SU-DHL-6 (cell line): Measurements from ENCODE around the gene TEX38.

Source experiments
- H2AFZ ChIP-seq: fragments of 200-600 bp; sonication (generic); 2 replicates; pipeline ENCODE4 v1.6.1; 2014; ENCODE audit warnings: low read depth, mild to moderate bottlenecking, moderate library complexity, mixed read lengths, antibody characterized with exemption, low read length; ENCODE audit not compliant: severe bottlenecking
- H3F3A ChIP-seq: fragments of 200-600 bp; shearing (Covaris generic); 2 replicates; pipeline ENCODE4 v1.6.0; 2016; ENCODE audit warnings: antibody characterized with exemption, mild to moderate bottlenecking; ENCODE audit not compliant: insufficient read depth
- H3K27ac ChIP-seq: fragments of 200-600 bp; sonication (generic); 2 replicates; pipeline ENCODE4 v1.5.1; 2016; ENCODE audit warnings: low read depth, mild to moderate bottlenecking, low read length, moderate library complexity, mixed read lengths
- H3K27me3 ChIP-seq: fragments of 200-600 bp; sonication (generic), shearing (Covaris generic); 2 replicates; pipeline ENCODE4 v1.6.0; 2014; ENCODE audit warnings: mild to moderate bottlenecking, low read length
- H3K36me3 ChIP-seq: fragments of 200-600 bp; sonication (generic); 2 replicates; pipeline ENCODE4 v1.6.1; 2014; ENCODE audit warnings: mild to moderate bottlenecking, low read length, mixed read lengths
- H3K4me2 ChIP-seq: fragments of 300-600, 200-600 bp; shearing (Covaris generic), sonication (generic); 2 replicates; pipeline ENCODE4 v1.6.0; 2014; ENCODE audit warnings: low read length, low read depth, mild to moderate bottlenecking; ENCODE audit not compliant: poor library complexity, severe bottlenecking
- H3K4me3 ChIP-seq: fragments of 200-600 bp; sonication (generic); 2 replicates; pipeline ENCODE4 v1.5.1; 2014; ENCODE audit warnings: antibody characterized with exemption, low read length, mild to moderate bottlenecking, mixed read lengths; ENCODE audit not compliant: insufficient read depth, poor library complexity, severe bottlenecking
- H3K79me2 ChIP-seq: fragments of 200-600 bp; sonication (generic); 2 replicates; pipeline ENCODE4 v1.6.1; 2014; ENCODE audit warnings: mild to moderate bottlenecking, low read length, moderate library complexity; ENCODE audit not compliant: insufficient read depth
- H3K9ac ChIP-seq: fragments of 200-600 bp; sonication (generic); 2 replicates; pipeline ENCODE4 v1.7.0; 2014; ENCODE audit warnings: mild to moderate bottlenecking, low read length
- H3K9me2 ChIP-seq: fragments of 200-600 bp; sonication (generic); replicated peaks from 2 replicates; pipeline ENCODE4 v1.6.1; 2014; ENCODE audit warnings: low read length; ENCODE audit not compliant: insufficient read depth
- H3K9me3 ChIP-seq: fragments of 200-600 bp; sonication (generic); 2 replicates; pipeline ENCODE4 v1.6.1; 2014; ENCODE audit warnings: low read length, mixed read lengths; ENCODE audit not compliant: insufficient read depth
- H4K20me1 ChIP-seq: fragments of 200-600 bp; sonication (generic); 2 replicates; pipeline ENCODE4 v1.6.1; 2014; ENCODE audit warnings: low read depth, mild to moderate bottlenecking, antibody characterized with exemption, low read length, moderate library complexity, mixed read lengths
- EZH2phosphoT487 ChIP-seq: fragments of 200-600 bp; sonication (generic), shearing (Covaris generic); conservative IDR thresholded peaks from 2 replicates; pipeline ENCODE4 v1.6.1; 2018; ENCODE audit warnings: mild to moderate bottlenecking, antibody characterized with exemption, low read length, moderate library complexity, mixed read lengths
- TF ChIP-seq, protein P1 (sequence below): fragments of 200-600 bp; sonication (generic); IDR thresholded peaks from one replicate; pipeline ENCODE4 v1.5.1; 2017; ENCODE audit warnings: antibody characterized with exemption, mild to moderate bottlenecking, low read length, moderate library complexity; ENCODE audit not compliant: insufficient read depth, poor library complexity, severe bottlenecking

The TEX38 gene

DNA sequence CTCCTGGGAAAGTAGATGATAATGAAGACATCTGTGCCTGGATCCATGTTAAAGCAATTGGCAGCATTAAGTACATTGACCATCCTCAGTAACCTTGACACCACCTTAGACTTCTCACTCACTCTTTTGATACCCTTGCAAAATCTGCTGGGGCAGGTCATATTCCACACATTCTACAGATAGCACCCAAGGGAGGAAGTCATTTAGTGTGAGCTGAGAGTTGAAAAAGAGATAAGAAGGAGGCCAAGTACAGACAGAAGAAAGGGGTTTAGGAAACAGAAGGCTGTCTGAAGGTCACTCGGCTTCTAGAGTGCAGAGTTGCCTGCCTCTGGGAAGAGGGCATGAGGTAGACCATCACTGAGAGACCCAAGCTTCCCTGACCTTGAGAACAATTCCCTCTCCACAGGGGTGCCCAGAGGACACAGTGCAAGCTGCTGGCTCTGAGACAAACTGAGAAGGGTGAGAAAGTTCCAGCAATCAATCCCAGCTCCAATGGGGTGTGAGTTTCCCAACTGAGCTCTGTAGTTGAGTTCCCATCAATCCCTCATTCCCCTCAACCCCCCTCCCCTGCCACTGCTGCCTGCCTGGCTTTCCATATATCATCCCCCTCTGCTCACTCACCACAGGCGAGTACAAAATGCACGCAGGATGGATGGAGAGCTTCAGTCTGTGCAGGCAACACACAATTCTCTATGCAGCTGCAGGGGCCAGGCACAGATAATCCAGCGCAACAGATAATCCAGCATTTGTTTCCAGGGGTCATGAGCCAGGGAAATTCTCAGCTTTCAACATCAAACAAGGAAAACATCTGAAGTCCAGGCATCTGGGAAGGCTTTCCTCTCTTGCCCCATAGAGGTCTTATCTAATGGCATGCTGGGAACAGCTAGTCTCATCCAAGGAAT, 47.7 kb upstream of the TEX38 start:
- Histone ChIP-seq H3K79me2 (no peaks in the 10 kb centered on the region), H3K36me3 (no peaks in the 10 kb centered on the region), H3K27ac (no peak overlapping the region), H3K9me3 (no peaks in the 10 kb centered on the region), H2AFZ (no peak overlapping the region), H3F3A (no peaks in the 10 kb centered on the region), H3K4me3 (no peak overlapping the region), H3K4me2 (no peak overlapping the region), H3K27me3 (no peaks in the 10 kb centered on the region), H3K9ac (no peak overlapping the region), H4K20me1 (no peaks in the 10 kb centered on the region), H3K9me2 (no peaks in the 10 kb centered on the region)
- TF ChIP-seq EZH2phosphoT487 = no peak

DNA sequence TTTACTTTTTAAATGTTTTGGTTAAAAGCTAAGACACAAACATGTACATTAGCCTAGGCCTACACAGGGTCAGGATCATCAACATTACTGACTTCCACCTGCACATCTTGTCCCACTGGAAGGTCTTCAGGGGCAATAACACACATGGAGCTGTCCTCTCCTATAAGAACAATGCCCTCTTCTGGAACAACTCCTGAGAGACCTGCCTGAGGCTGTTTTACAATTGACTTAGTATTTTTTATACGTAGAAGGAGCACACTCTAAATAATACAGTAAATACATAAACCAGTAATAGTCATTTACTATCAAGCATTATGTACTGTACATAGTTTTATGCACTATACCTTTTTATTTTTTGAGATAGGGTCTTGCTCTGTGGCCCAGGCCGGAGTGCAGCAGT, 40.9 kb upstream of the TEX38 start:
- H3K9me2 ChIP-seq = no peaks in the 10 kb centered on the region
- H3K9ac ChIP-seq = no peak overlapping the region
- H3K36me3 ChIP-seq = no peaks in the 10 kb centered on the region
- H3K27ac ChIP-seq = no peak overlapping the region
- H3K4me3 ChIP-seq = no peak overlapping the region
- no peaks in the 10 kb centered on the region for H3K27me3 ChIP-seq
- H2AFZ ChIP-seq = no peak overlapping the region
- no peak overlapping the region for H3K4me2 ChIP-seq
- no peak for TF ChIP-seq EZH2phosphoT487
- H3K79me2 ChIP-seq = no peaks in the 10 kb centered on the region
- H4K20me1 ChIP-seq = no peaks in the 10 kb centered on the region
- no peaks in the 10 kb centered on the region for H3F3A ChIP-seq
- no peaks in the 10 kb centered on the region for H3K9me3 ChIP-seq

DNA sequence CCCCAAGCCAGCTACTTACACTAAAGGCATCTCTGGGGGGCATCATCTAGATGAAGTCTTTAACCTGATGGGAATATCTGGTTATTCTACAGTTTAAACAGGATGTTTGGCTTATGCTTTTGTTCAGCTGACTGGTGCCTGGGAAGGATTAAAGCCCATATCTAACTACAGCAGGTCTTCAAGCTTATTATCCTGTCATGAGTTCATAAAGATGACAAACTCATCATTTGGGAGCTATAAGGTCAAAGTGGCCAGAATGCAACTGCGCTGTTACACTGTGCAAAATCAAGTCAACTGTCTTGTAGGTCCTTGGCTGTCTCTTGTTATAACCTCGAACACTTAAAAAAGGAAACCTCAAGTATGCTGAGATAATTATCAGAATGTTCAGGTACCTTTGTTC, 36.4 kb upstream of the TEX38 start:
- Histone ChIP-seq H4K20me1 (no peaks in the 10 kb centered on the region), H3K4me3 (no peak overlapping the region), H3K79me2 (no peaks in the 10 kb centered on the region), H3K27ac (no peak overlapping the region), H3K4me2 (no peak overlapping the region), H3K36me3 (no peaks in the 10 kb centered on the region), H3F3A (no peaks in the 10 kb centered on the region), H3K9me2 (no peaks in the 10 kb centered on the region), H3K9me3 (no peaks in the 10 kb centered on the region), H3K27me3 (no peaks in the 10 kb centered on the region), H3K9ac (no peak overlapping the region), H2AFZ (no peak overlapping the region)
- TF ChIP-seq EZH2phosphoT487 = no peak
- TF ChIP-seq, protein P1, sequence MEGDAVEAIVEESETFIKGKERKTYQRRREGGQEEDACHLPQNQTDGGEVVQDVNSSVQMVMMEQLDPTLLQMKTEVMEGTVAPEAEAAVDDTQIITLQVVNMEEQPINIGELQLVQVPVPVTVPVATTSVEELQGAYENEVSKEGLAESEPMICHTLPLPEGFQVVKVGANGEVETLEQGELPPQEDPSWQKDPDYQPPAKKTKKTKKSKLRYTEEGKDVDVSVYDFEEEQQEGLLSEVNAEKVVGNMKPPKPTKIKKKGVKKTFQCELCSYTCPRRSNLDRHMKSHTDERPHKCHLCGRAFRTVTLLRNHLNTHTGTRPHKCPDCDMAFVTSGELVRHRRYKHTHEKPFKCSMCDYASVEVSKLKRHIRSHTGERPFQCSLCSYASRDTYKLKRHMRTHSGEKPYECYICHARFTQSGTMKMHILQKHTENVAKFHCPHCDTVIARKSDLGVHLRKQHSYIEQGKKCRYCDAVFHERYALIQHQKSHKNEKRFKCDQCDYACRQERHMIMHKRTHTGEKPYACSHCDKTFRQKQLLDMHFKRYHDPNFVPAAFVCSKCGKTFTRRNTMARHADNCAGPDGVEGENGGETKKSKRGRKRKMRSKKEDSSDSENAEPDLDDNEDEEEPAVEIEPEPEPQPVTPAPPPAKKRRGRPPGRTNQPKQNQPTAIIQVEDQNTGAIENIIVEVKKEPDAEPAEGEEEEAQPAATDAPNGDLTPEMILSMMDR = no peak

DNA sequence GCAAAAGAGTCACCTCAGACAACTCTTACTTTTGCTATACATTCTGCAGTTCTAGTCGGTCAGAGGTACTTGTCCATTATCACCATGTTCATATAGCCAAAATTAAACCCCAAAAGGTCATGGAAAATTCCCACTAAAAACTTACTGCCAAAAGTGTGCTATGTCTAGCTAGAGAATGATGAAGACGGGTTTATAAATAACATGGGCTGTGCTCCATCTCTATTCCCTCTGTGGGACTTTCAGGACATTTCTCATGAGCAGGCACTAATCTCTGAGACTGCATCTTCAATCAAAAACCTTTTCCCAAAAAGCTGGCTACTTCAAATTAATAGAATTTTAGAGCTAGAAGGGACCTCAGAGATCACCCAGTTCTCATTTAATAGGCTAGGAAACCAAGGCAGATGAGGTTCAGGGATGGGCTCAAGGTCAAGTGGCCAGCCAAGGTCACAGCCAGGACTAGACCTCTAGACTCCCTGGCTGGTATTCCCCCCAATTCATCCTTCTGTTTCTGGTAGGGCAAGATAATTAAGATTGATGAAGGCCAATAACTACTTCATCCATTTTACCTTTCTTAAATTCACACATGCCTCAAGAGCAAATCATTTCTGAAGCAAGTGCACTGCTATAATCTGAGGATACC, 34.1 kb upstream of the TEX38 start:
- H4K20me1 ChIP-seq = no peaks in the 10 kb centered on the region
- TF ChIP-seq, protein P1 = no peak
- no peak for TF ChIP-seq EZH2phosphoT487
- no peaks in the 10 kb centered on the region for H3F3A ChIP-seq
- H3K79me2 ChIP-seq = no peaks in the 10 kb centered on the region
- H2AFZ ChIP-seq = no peak overlapping the region
- H3K36me3 ChIP-seq = no peaks in the 10 kb centered on the region
- H3K4me2 ChIP-seq = no peak overlapping the region
- H3K9me3 ChIP-seq = no peaks in the 10 kb centered on the region
- H3K9me2 ChIP-seq = no peaks in the 10 kb centered on the region
- no peak overlapping the region for H3K4me3 ChIP-seq
- H3K27ac ChIP-seq = no peak overlapping the region
- no peaks in the 10 kb centered on the region for H3K27me3 ChIP-seq
- no peak overlapping the region for H3K9ac ChIP-seq
